ENCODE data around the gene PPP2R5C. TPM values are rescaled to one million over a fixed set of nuclear protein-coding genes. Genes with fewer than 3 reads are reported as not detected.

PPP2R5C gene
- total RNA-seq, 3 donors from 2014 or later = 90.5 to 105 (median 102) TPM

GRCh38 chr14:101903111-101903561 is 141.6 kb downstream of the PPP2R5C start:
- Histone ChIP-seq H3K4me1 (no peaks in the 10 kb centered on the region), H3K27ac (no peak overlapping the region), H3K9me3 (no peaks in the 10 kb centered on the region), H3K36me3 (no peaks in the 10 kb centered on the region), H3K4me3 (no peak overlapping the region), H3K27me3 (no peaks in the 10 kb centered on the region)
- no peak for TF ChIP-seq POLR2A (IDR thresholded peaks at IDR 0.05)
- no peak for TF ChIP-seq POLR2AphosphoS5 (IDR thresholded peaks at IDR 0.05)
- TF ChIP-seq, protein P1, sequence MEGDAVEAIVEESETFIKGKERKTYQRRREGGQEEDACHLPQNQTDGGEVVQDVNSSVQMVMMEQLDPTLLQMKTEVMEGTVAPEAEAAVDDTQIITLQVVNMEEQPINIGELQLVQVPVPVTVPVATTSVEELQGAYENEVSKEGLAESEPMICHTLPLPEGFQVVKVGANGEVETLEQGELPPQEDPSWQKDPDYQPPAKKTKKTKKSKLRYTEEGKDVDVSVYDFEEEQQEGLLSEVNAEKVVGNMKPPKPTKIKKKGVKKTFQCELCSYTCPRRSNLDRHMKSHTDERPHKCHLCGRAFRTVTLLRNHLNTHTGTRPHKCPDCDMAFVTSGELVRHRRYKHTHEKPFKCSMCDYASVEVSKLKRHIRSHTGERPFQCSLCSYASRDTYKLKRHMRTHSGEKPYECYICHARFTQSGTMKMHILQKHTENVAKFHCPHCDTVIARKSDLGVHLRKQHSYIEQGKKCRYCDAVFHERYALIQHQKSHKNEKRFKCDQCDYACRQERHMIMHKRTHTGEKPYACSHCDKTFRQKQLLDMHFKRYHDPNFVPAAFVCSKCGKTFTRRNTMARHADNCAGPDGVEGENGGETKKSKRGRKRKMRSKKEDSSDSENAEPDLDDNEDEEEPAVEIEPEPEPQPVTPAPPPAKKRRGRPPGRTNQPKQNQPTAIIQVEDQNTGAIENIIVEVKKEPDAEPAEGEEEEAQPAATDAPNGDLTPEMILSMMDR (IDR thresholded peaks at IDR 0.05) = no peak
- intact Hi-C loops (cut with DNase I; ENCODE audit: low total_unique reads) = loop anchor here (5.0 kb wide), 1 partner anchor 1271 kb away; no protein-coding TSS in a partner anchor
- no peak for DNase-seq (ENCODE audit: low spot score in 2 of 2)

GRCh38 chr14:101905614-101906013 is 144.1 kb downstream of the PPP2R5C start:
- H3K9me3 ChIP-seq = no peaks in the 10 kb centered on the region
- H3K4me3 ChIP-seq = no peak overlapping the region
- no peak overlapping the region for H3K27ac ChIP-seq
- H3K36me3 ChIP-seq = no peaks in the 10 kb centered on the region
- H3K4me1 ChIP-seq = no peaks in the 10 kb centered on the region
- TF ChIP-seq POLR2A (IDR thresholded peaks at IDR 0.05) (no peak), POLR2AphosphoS5 (IDR thresholded peaks at IDR 0.05) (no peak)
- TF ChIP-seq, protein P1 (IDR thresholded peaks at IDR 0.05) = no peak
- H3K27me3 ChIP-seq = no peaks in the 10 kb centered on the region
- intact Hi-C loops (cut with DNase I; ENCODE audit: low total_unique reads) = no loop called here
- no peak for DNase-seq (ENCODE audit: low spot score in 2 of 2)

GRCh38 chr14:101906645-101907044 is 145.1 kb downstream of the PPP2R5C start:
- H3K9me3 ChIP-seq = no peaks in the 10 kb centered on the region
- no peaks in the 10 kb centered on the region for H3K4me1 ChIP-seq
- no peak overlapping the region for H3K27ac ChIP-seq
- no peak overlapping the region for H3K4me3 ChIP-seq
- no peaks in the 10 kb centered on the region for H3K36me3 ChIP-seq
- H3K27me3 ChIP-seq = no peaks in the 10 kb centered on the region
- intact Hi-C loops (cut with DNase I; ENCODE audit: low total_unique reads) = no loop called here
- DNase-seq (ENCODE audit: low spot score in 2 of 2) = no peak
- TF ChIP-seq, protein P1 (IDR thresholded peaks at IDR 0.05) = no peak
- TF ChIP-seq POLR2AphosphoS5 (IDR thresholded peaks at IDR 0.05) = no peak
- no peak for TF ChIP-seq POLR2A (IDR thresholded peaks at IDR 0.05)

GRCh38 chr14:101907619-101908018 is 146.1 kb downstream of the PPP2R5C start:
- Histone ChIP-seq H3K27ac (no peak overlapping the region), H3K4me3 (no peak overlapping the region), H3K36me3 (no peaks in the 10 kb centered on the region), H3K27me3 (no peaks in the 10 kb centered on the region), H3K4me1 (no peaks in the 10 kb centered on the region), H3K9me3 (no peaks in the 10 kb centered on the region)
- intact Hi-C loops (cut with DNase I; ENCODE audit: low total_unique reads) = no loop called here
- no peak for DNase-seq (ENCODE audit: low spot score in 2 of 2)
- TF ChIP-seq POLR2AphosphoS5 (IDR thresholded peaks at IDR 0.05) (no peak), POLR2A (IDR thresholded peaks at IDR 0.05) (no peak)
- TF ChIP-seq, protein P1 (IDR thresholded peaks at IDR 0.05) = no peak

GRCh38 chr14:101908795-101909194 is 147.3 kb downstream of the PPP2R5C start:
- TF ChIP-seq, protein P1 (IDR thresholded peaks at IDR 0.05) = no peak
- TF ChIP-seq POLR2AphosphoS5 (IDR thresholded peaks at IDR 0.05) = no peak
- no peak for TF ChIP-seq POLR2A (IDR thresholded peaks at IDR 0.05)
- H3K36me3 ChIP-seq = no peaks in the 10 kb centered on the region
- H3K4me1 ChIP-seq = no peaks in the 10 kb centered on the region
- intact Hi-C loops (cut with DNase I; ENCODE audit: low total_unique reads) = no loop called here
- no peak for DNase-seq (ENCODE audit: low spot score in 2 of 2)
- no peak overlapping the region for H3K4me3 ChIP-seq
- no peaks in the 10 kb centered on the region for H3K27me3 ChIP-seq
- no peaks in the 10 kb centered on the region for H3K9me3 ChIP-seq
- no peak overlapping the region for H3K27ac ChIP-seq
